ENCODE measurements around the gene HBG2. TPM values are rescaled to one million over a fixed set of nuclear protein-coding genes. Genes with fewer than 3 reads are reported as not detected.

HBG2 gene
- total and polyA plus RNA-seq, 2 of the 13 experiments (the other 11 are each of a cell fraction or from before 2014, with no cell fraction given): not detected

DNA sequence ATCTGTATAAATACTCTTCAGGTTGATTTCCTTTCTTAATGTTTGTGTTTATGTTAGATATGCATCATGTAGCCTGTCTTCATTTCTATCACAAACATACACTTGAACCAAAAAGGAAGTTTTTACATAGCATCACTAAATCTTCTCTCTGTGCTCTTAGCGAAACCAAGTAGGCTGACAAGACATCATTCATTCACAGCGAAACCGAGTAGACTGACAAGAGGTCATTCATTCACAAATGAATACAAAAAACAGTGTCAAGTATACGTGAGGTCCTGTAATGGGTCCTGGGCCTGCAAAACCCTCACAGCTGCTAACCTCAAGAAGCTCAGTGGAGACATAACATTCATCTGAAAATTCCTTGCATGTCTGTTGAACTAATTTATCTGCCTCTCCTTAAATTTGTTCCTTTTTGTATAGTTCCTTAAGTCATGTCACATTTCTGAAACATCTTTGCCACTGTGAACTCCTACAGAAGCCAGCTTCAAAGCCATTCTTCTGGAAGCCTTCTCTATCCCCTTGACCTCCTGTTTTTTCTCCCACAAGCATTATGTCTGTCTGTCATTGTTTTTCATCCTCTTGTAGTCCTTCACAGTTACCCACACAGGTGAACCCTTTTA is 25.0 kb upstream of the HBG2 start (continued):
- TF ChIP-seq FOXM1 (CRISPR knock-in tag; IDR thresholded peaks at IDR 0.05) (no peak), ZNF773 (CRISPR knock-in tag; IDR thresholded peaks at IDR 0.05; ENCODE audit: borderline replicate concordance) (no peak), NKX3-1 (CRISPR knock-in tag; IDR thresholded peaks at IDR 0.05) (no peak), ARHGAP35 (CRISPR knock-in tag; IDR thresholded peaks at IDR 0.05; ENCODE audit: borderline replicate concordance) (no peak), KDM5A (IDR thresholded peaks at IDR 0.05; ENCODE audit: borderline replicate concordance, low read length) (no peak), SATB2 (CRISPR knock-in tag; IDR thresholded peaks at IDR 0.05) (no peak), MLLT10 (CRISPR knock-in tag; IDR thresholded peaks at IDR 0.05) (no peak)

DNA sequence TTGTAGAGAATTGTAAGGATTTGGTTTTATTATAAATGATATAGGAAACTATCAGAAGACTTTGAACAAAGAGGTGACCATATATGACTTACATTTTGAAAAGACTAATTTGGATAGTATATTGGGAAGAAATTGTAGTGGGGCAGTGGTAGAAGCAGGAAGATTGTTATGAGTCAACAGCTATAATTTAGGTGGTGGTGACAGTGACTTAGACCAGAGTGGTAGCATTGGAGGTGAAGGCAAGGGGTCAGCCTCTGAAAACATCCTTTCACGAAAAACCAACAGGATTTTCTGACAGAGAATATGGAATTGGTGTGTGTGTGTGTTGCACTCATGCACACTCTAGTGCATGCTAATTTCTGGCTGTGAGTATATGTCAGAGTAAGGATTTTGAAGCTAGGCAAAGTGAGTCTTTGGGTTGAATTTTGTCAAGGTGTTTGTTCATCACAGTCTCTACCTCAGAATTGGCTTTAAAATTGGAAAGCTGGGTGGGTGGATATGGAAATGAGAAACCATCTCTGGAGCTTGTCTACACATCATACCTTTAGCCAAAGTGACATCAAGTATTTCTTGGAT is 23.3 kb upstream of the HBG2 start:
- no TSS peak for BruUV-seq (replicated peaks)
- H3K9ac ChIP-seq (ENCODE audit: insufficient read depth, low read depth, low read length): no peak overlapping the region
- H3K79me2 ChIP-seq (ENCODE audit: insufficient read depth, low read length): no peaks in the 10 kb centered on the region
- TF ChIP-seq, protein P1, sequence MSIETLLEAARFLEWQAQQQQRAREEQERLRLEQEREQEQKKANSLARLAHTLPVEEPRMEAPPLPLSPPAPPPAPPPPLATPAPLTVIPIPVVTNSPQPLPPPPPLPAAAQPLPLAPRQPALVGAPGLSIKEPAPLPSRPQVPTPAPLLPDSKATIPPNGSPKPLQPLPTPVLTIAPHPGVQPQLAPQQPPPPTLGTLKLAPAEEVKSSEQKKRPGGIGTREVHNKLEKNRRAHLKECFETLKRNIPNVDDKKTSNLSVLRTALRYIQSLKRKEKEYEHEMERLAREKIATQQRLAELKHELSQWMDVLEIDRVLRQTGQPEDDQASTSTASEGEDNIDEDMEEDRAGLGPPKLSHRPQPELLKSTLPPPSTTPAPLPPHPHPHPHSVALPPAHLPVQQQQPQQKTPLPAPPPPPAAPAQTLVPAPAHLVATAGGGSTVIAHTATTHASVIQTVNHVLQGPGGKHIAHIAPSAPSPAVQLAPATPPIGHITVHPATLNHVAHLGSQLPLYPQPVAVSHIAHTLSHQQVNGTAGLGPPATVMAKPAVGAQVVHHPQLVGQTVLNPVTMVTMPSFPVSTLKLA (IDR thresholded peaks at IDR 0.05): no peak
- TF ChIP-seq, protein P2, sequence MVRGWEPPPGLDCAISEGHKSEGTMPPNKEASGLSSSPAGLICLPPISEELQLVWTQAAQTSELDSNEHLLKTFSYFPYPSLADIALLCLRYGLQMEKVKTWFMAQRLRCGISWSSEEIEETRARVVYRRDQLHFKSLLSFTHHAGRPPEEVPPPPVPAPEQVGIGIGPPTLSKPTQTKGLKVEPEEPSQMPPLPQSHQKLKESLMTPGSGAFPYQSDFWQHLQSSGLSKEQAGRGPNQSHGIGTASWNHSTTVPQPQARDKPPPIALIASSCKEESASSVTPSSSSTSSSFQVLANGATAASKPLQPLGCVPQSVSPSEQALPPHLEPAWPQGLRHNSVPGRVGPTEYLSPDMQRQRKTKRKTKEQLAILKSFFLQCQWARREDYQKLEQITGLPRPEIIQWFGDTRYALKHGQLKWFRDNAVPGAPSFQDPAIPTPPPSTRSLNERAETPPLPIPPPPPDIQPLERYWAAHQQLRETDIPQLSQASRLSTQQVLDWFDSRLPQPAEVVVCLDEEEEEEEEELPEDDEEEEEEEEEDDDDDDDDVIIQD (CRISPR knock-in tag; IDR thresholded peaks at IDR 0.05; ENCODE audit: low read depth): no peak
- no peak for TF ChIP-seq SALL2 (CRISPR knock-in tag; IDR thresholded peaks at IDR 0.05)
- intact Hi-C loops (cut with micrococcal nuclease; ENCODE audit: unreplicated experiment): no loop called here
- no peak for FAIRE-seq
- WGBS (ENCODE audit: low lambda C conversion rate): 0% methylated on average over 1 of the region's 1 CpG
- in situ Hi-C loops (cut with HindIII; ENCODE audit: extremely low pct_ligation_motif_present, low pct_unique_long_range_greater_than_20kb): no loop called here
- CTCF ChIA-PET (ENCODE audit: low intra/inter-chr PET ratio, low total read pairs): no interaction called here
- no peak for DNase-seq (ENCODE audit: low spot score)
- H3K27ac ChIP-seq (ENCODE audit: extremely low read length, insufficient read depth, low read length): no peak overlapping the region
- no peak overlapping the region for H3K4me2 ChIP-seq (ENCODE audit: low read depth, low read length)
- H3K27me3 ChIP-seq (ENCODE audit: control insufficient read depth in 1 of 2, insufficient read depth in 2 of 2, low read length in 2 of 2): no peaks in the 10 kb centered on the region
- H3K4me3 ChIP-seq (replicated peaks in 1 of 3; ENCODE audit: insufficient read depth in 1 of 3, low read depth in 2 of 3, low read length in 3 of 3): no peak overlapping the region
- H4K20me1 ChIP-seq (ENCODE audit: insufficient read depth, low read length): no peaks in the 10 kb centered on the region
- H2AFZ ChIP-seq (ENCODE audit: low read length): no peak overlapping the region
- POLR2A ChIA-PET: no interaction called here
- no peaks in the 10 kb centered on the region for H3K36me3 ChIP-seq (replicated peaks in 1 of 2; ENCODE audit: control insufficient read depth in 1 of 2, insufficient read depth in 2 of 2, low read length in 2 of 2)
- H3K9me3 ChIP-seq (ENCODE audit: low read length): no peaks in the 10 kb centered on the region
- no peak for ATAC-seq
- H3K4me1 ChIP-seq (ENCODE audit: insufficient read depth, low read length): no peaks in the 10 kb centered on the region
